Stimulated activated CD4-positive, alpha-beta T cell treated with anti-CD3 and anti-CD28 coated beads, TNF-alpha, amount 100 ng/mL, for 24 hours (primary cell): Measurements from ENCODE around the gene SANBR.

Experiments
- DNase-seq, 3 experiments: peaks; one replicate each; pipeline ENCODE4 v3.0.0-alpha.2; 2020; ENCODE audit warnings: low read depth in 3 of 3

The SANBR gene

GRCh38 chr2:61090386-61090921 lies 24.8 kb downstream of the SANBR start:
- no peak for DNase-seq

DNA sequence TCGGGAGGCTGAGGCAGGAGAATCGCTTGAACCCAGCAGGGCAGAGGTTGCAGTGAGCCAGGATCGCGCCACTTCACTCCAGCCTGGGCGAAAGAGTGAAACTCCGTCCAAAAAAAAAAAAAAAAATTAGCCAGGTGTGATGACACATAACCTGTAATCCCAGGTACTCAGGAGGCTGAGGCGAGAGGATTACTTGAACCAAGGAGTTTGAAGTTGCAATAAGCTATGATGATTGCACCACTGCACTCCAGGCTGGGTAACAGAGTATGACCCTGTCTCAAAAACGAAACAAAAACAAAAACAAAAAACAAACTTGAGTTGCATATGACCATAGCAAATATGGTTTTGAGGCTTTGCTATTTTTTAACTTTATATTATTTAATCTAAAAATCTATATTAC lies 25.8 kb downstream of the SANBR start:
- DNase-seq, result no peak

DNA sequence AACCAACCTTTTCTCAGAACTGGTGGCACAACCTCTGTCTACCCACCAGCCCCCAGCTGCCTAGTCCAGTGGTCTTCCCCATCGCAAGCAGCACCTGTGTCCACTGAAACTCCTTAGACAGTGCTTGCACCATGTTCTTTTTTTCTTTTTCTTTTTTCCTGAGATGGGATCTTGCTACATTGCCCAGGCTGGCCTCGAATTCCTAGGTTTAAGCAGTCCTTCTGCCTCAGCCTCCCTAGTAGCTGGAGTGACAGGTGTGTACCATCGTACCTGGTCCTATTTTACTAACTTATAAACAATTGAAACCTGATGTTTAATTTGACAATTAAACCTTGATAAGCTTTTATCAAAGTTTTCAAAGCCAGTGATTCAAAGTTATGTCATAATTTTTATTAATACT lies 30.8 kb downstream of the SANBR start:
- no peak for DNase-seq

DNA sequence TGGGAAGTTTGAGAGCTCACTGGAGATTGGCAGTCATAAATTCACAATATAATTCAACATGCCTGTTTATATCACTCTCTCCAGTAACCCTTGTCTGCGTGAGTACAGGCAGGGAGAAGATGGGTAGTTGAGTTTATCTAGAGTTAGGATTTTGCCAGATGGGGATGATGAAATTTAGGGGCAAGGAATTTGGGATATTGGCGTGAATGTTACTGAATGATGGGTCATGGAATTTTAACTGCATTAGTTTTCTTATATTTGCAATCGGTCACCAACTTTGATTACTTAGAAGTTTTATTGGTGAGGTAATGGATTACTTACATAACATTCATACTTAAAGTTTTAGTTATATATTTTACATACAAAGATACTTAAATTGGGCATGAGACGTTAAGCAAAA lies 35.1 kb downstream of the SANBR start:
- no peak for DNase-seq

- no peak for DNase-seq
Observed at GRCh38 chr2:61109291-61109690, 43.6 kb downstream of the SANBR start.

GRCh38 chr2:61111708-61112107 lies 46.0 kb downstream of the SANBR start:
- no peak for DNase-seq

DNA sequence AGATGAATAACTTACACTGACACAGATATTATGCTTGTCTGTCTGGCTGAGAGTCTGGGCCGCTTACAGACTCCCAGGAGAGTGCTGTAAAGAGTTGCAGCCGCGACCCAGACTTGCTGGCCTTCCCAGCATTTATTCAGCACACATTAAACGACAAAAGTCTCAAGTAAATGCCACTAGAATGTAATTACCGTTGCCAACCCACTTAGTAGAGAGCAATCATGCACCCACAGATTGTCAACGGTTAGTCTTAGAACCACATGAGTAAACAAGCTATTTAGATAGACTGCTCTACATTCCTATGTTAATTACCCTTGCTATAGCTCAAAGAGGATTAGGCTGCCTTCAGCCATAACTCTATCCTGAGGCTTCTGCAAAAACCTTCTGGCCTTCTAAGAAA lies 48.5 kb downstream of the SANBR start:
- DNase-seq, result no peak
